22Rv1 (cell line): Measurements from ENCODE around the gene KLK11.
"Not testable (repeated sequence)": the region's sequence is repeated elsewhere in the genome, so short reads cannot be mapped to it uniquely, and the experiment has no call there.

ENCODE experiments used
- H3K27ac ChIP-seq: fragments of 450-650 bp; 2 replicates; pipeline ENCODE4 v1.5.1; 2017
- CTCF ChIP-seq: fragments of 450-650 bp; IDR thresholded peaks from 2 replicates; pipeline ENCODE4 v1.5.1; 2017; ENCODE audit warnings: mild to moderate bottlenecking
- ZFX ChIP-seq: fragments of 450-650 bp; IDR thresholded peaks from 2 replicates; pipeline ENCODE4 v1.6.1; 2017; ENCODE audit warnings: antibody characterized with exemption, borderline replicate concordance

The KLK11 gene

GRCh38 chr19:50994129-50994528 is 32.3 kb downstream of the KLK11 start:
- no peak overlapping the region for H3K27ac ChIP-seq
- TF ChIP-seq CTCF, result no peak

GRCh38 chr19:50992666-50993035 is 33.8 kb downstream of the KLK11 start:
- no peak overlapping the region for H3K27ac ChIP-seq
- no peak for TF ChIP-seq CTCF
- no peak for TF ChIP-seq ZFX

- H3K27ac ChIP-seq, result not testable (repeated sequence)
These were observed 42.0 kb downstream of the KLK11 start for GRCh38 chr19:50984416-50984815.

GRCh38 chr19:50983625-50984292 is 42.7 kb downstream of the KLK11 start, which contains the start of gene KLK7:
TSS of gene KLK7 (minus strand) at chr19:50983917. CDS start at chr19:50982399, 1,518 bp downstream.
- TF ChIP-seq CTCF (no peak), ZFX (no peak)
- no peak within 1 kb of the TSS for H3K27ac ChIP-seq

GRCh38 chr19:50982186-50982585 is 44.2 kb downstream of the KLK11 start:
- TF ChIP-seq ZFX (no peak), CTCF (no peak)
- no peak overlapping the region for H3K27ac ChIP-seq

GRCh38 chr19:50981587-50982146 is 44.7 kb downstream of the KLK11 start:
- no peak for TF ChIP-seq ZFX
- TF ChIP-seq CTCF, result no peak
- no peak overlapping the region for H3K27ac ChIP-seq

- no peak overlapping the region for H3K27ac ChIP-seq
- TF ChIP-seq CTCF, result no peak
- TF ChIP-seq ZFX, result no peak
These were observed 46.2 kb downstream of the KLK11 start for GRCh38 chr19:50980208-50980607.

- TF ChIP-seq ZFX (no peak), CTCF (no peak)
- H3K27ac ChIP-seq, result no peak overlapping the region
These were observed 46.7 kb downstream of the KLK11 start for GRCh38 chr19:50979758-50980157.
